ENCODE results near the gene PAX2.

PAX2 gene

GRCh38 chr10:100749309-100750217 is 4.2 kb downstream of the PAX2 start:
- Histone ChIP-seq H3K27me3 (ENCODE audit: insufficient read depth, low read length) (peaks cover 100% of the 10 kb centered on the region), H3K27ac (ENCODE audit: low read depth, low read length) (no peak overlapping the region), H3K4me3 (ENCODE audit: low read length) (no peak overlapping the region), H3K9me3 (ENCODE audit: insufficient read depth, low read depth, low read length) (no peaks in the 10 kb centered on the region), H3K9ac (ENCODE audit: low read depth, low read length) (no peak overlapping the region), H3K4me1 (ENCODE audit: insufficient read depth, low read length) (peaks cover 10% of the 10 kb centered on the region; the same call in 1 of the 2 replicates), H3K36me3 (ENCODE audit: insufficient read depth, low read length) (no peaks in the 10 kb centered on the region)
- WGBS, result 4% methylated on average over 50 of the region's 50 CpGs

- Histone ChIP-seq H3K4me3 (ENCODE audit: low read length) (no peak overlapping the region), H3K9me3 (ENCODE audit: insufficient read depth, low read depth, low read length) (no peaks in the 10 kb centered on the region), H3K9ac (ENCODE audit: low read depth, low read length) (no peak overlapping the region), H3K36me3 (ENCODE audit: insufficient read depth, low read length) (no peaks in the 10 kb centered on the region), H3K27ac (ENCODE audit: low read depth, low read length) (no peak overlapping the region), H3K4me1 (ENCODE audit: insufficient read depth, low read length) (0 out of 2 replicates have a peak, but pooled peaks cover 8% of the 10 kb centered on the region), H3K27me3 (ENCODE audit: insufficient read depth, low read length) (peaks cover 100% of the 10 kb centered on the region)
- WGBS, result 14% methylated on average over 37 of the region's 37 CpGs
Observed at GRCh38 chr10:100750291-100751210, 5.2 kb downstream of the PAX2 start.

- Histone ChIP-seq H3K4me1 (ENCODE audit: insufficient read depth, low read length) (0 out of 2 replicates have a peak, but pooled peaks cover 8% of the 10 kb centered on the region), H3K9me3 (ENCODE audit: insufficient read depth, low read depth, low read length) (no peaks in the 10 kb centered on the region), H3K27me3 (ENCODE audit: insufficient read depth, low read length) (peaks cover 100% of the 10 kb centered on the region), H3K27ac (ENCODE audit: low read depth, low read length) (no peak overlapping the region), H3K4me3 (ENCODE audit: low read length) (no peak overlapping the region), H3K36me3 (ENCODE audit: insufficient read depth, low read length) (no peaks in the 10 kb centered on the region), H3K9ac (ENCODE audit: low read depth, low read length) (no peak overlapping the region)
- WGBS, result 48% methylated on average over 7 of the region's 7 CpGs
Observed at GRCh38 chr10:100751211-100751933, 6.0 kb downstream of the PAX2 start.

GRCh38 chr10:100755821-100756220 is 10.4 kb downstream of the PAX2 start:
- Histone ChIP-seq H3K4me1 (ENCODE audit: insufficient read depth, low read length) (no peaks in the 10 kb centered on the region), H3K9me3 (ENCODE audit: insufficient read depth, low read depth, low read length) (no peaks in the 10 kb centered on the region), H3K4me3 (ENCODE audit: low read length) (no peak overlapping the region), H3K27me3 (ENCODE audit: insufficient read depth, low read length) (peaks cover 96% of the 10 kb centered on the region), H3K27ac (ENCODE audit: low read depth, low read length) (no peak overlapping the region), H3K9ac (ENCODE audit: low read depth, low read length) (no peak overlapping the region), H3K36me3 (ENCODE audit: insufficient read depth, low read length) (no peaks in the 10 kb centered on the region)
- 100% methylated on average over 1 of the region's 1 CpG for WGBS

- Histone ChIP-seq H3K4me1 (ENCODE audit: insufficient read depth, low read length) (no peaks in the 10 kb centered on the region), H3K4me3 (ENCODE audit: low read length) (no peak overlapping the region), H3K9me3 (ENCODE audit: insufficient read depth, low read depth, low read length) (no peaks in the 10 kb centered on the region), H3K27ac (ENCODE audit: low read depth, low read length) (no peak overlapping the region), H3K9ac (ENCODE audit: low read depth, low read length) (no peak overlapping the region), H3K36me3 (ENCODE audit: insufficient read depth, low read length) (no peaks in the 10 kb centered on the region), H3K27me3 (ENCODE audit: insufficient read depth, low read length) (peaks cover 80% of the 10 kb centered on the region)
- 65% methylated on average over 4 of the region's 4 CpGs for WGBS
Observed at GRCh38 chr10:100759331-100759730, 13.9 kb downstream of the PAX2 start.

- no peak overlapping the region for H3K4me3 ChIP-seq (ENCODE audit: low read length)
- 56% methylated on average over 4 of the region's 5 CpGs for WGBS
- no peak overlapping the region for H3K9ac ChIP-seq (ENCODE audit: low read depth, low read length)
- H3K9me3 ChIP-seq (ENCODE audit: insufficient read depth, low read depth, low read length), result no peaks in the 10 kb centered on the region
- no peak overlapping the region for H3K27ac ChIP-seq (ENCODE audit: low read depth, low read length)
- no peaks in the 10 kb centered on the region for H3K4me1 ChIP-seq (ENCODE audit: insufficient read depth, low read length)
- no peaks in the 10 kb centered on the region for H3K36me3 ChIP-seq (ENCODE audit: insufficient read depth, low read length)
- peaks cover 79% of the 10 kb centered on the region for H3K27me3 ChIP-seq (ENCODE audit: insufficient read depth, low read length)
Observed at GRCh38 chr10:100760726-100761125, 15.3 kb downstream of the PAX2 start.

- no peaks in the 10 kb centered on the region for H3K36me3 ChIP-seq (ENCODE audit: insufficient read depth, low read length)
- H3K27me3 ChIP-seq (ENCODE audit: insufficient read depth, low read length), result peaks cover 79% of the 10 kb centered on the region
- H3K27ac ChIP-seq (ENCODE audit: low read depth, low read length), result no peak overlapping the region
- 92% methylated on average over 7 of the region's 7 CpGs for WGBS
- no peak overlapping the region for H3K9ac ChIP-seq (ENCODE audit: low read depth, low read length)
- no peaks in the 10 kb centered on the region for H3K4me1 ChIP-seq (ENCODE audit: insufficient read depth, low read length)
- H3K4me3 ChIP-seq (ENCODE audit: low read length), result no peak overlapping the region
- no peaks in the 10 kb centered on the region for H3K9me3 ChIP-seq (ENCODE audit: insufficient read depth, low read depth, low read length)
Observed at GRCh38 chr10:100761191-100761590, 15.8 kb downstream of the PAX2 start.

- Histone ChIP-seq H3K27me3 (ENCODE audit: insufficient read depth, low read length) (peaks cover 70% of the 10 kb centered on the region), H3K27ac (ENCODE audit: low read depth, low read length) (no peak overlapping the region), H3K4me1 (ENCODE audit: insufficient read depth, low read length) (no peaks in the 10 kb centered on the region), H3K9me3 (ENCODE audit: insufficient read depth, low read depth, low read length) (no peaks in the 10 kb centered on the region), H3K4me3 (ENCODE audit: low read length) (no peak overlapping the region), H3K9ac (ENCODE audit: low read depth, low read length) (no peak overlapping the region), H3K36me3 (ENCODE audit: insufficient read depth, low read length) (no peaks in the 10 kb centered on the region)
- WGBS, result 93% methylated on average over 5 of the region's 5 CpGs
Observed at GRCh38 chr10:100763043-100763747, 17.8 kb downstream of the PAX2 start.

- 79% methylated on average over 10 of the region's 10 CpGs for WGBS
- Histone ChIP-seq H3K9me3 (ENCODE audit: insufficient read depth, low read depth, low read length) (no peaks in the 10 kb centered on the region), H3K27ac (ENCODE audit: low read depth, low read length) (no peak overlapping the region)
Observed at GRCh38 chr10:100766693-100767421, 21.5 kb downstream of the PAX2 start.

GRCh38 chr10:100767422-100767775 is 22.0 kb downstream of the PAX2 start:
- Histone ChIP-seq H3K4me1 (ENCODE audit: insufficient read depth, low read length) (no peaks in the 10 kb centered on the region), H3K27ac (ENCODE audit: low read depth, low read length) (no peak overlapping the region)
- WGBS, result 87% methylated on average over 5 of the region's 5 CpGs

More at GRCh38 chr10:100766693-100767421, 21.5 kb downstream of the PAX2 start:
- no peaks in the 10 kb centered on the region for H3K4me1 ChIP-seq (ENCODE audit: insufficient read depth, low read length)
- H3K4me3 ChIP-seq (ENCODE audit: low read length), result no peak overlapping the region
- no peak overlapping the region for H3K9ac ChIP-seq (ENCODE audit: low read depth, low read length)
- peaks cover 45% of the 10 kb centered on the region for H3K27me3 ChIP-seq (ENCODE audit: insufficient read depth, low read length)
- H3K36me3 ChIP-seq (ENCODE audit: insufficient read depth, low read length), result no peaks in the 10 kb centered on the region

More at GRCh38 chr10:100767422-100767775, 22.0 kb downstream of the PAX2 start:
- H3K27me3 ChIP-seq (ENCODE audit: insufficient read depth, low read length), result peaks cover 40% of the 10 kb centered on the region
- no peak overlapping the region for H3K4me3 ChIP-seq (ENCODE audit: low read length)
- H3K9ac ChIP-seq (ENCODE audit: low read depth, low read length), result no peak overlapping the region
- no peaks in the 10 kb centered on the region for H3K36me3 ChIP-seq (ENCODE audit: insufficient read depth, low read length)
- no peaks in the 10 kb centered on the region for H3K9me3 ChIP-seq (ENCODE audit: insufficient read depth, low read depth, low read length)
